GM18499 (cell line): ENCODE measurements around the gene BCHE.

Source experiments
- ATAC-seq: cut with Tn5 transposase; IDR thresholded peaks from one replicate; pipeline ENCODE4 v1.9.1; 2021; ENCODE audit warnings: moderate number of reproducible peaks; ENCODE audit not compliant: insufficient read depth, unreplicated experiment

The BCHE gene

GRCh38 chr3:165837058-165837525 is at the start of gene BCHE:
BCHE (minus strand) TSS chr3:165837423; CDS start chr3:165831033, 6,390 bp downstream.
- ATAC-seq = no peak

- no peak for ATAC-seq
These were observed 48.5 kb upstream of the BCHE start for GRCh38 chr3:165885558-165886270.

- no peak for ATAC-seq
These were observed 47.3 kb upstream of the BCHE start for GRCh38 chr3:165884518-165884917.

DNA sequence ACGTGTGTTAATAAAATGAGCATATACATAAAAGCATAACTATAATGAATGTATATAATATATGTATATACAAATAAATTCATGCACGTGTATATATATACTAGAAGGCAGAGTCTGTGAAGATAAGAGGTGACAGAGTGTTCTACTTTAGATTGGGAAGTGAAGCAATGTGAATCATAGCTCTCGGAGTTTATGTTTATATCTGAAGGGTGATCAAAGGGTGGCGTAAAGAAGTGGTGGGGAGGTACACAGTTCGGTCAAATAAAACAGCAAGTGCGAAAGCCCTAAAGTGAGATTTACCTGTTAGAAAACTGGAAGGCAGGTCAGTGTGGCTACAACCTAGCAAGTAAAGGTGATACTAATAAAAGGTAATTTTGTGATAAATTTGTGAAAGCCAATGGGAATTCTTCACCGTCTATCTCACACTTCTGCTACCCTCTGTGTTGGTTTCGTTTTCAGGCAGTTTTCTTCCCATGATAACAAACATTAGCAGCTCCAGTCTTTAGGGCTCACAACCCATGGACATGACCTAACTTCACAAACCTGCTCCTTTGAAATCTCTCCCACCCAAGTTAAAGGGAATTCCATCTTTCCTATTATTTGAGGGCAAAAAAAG is 46.7 kb upstream of the BCHE start:
- no peak for ATAC-seq

DNA sequence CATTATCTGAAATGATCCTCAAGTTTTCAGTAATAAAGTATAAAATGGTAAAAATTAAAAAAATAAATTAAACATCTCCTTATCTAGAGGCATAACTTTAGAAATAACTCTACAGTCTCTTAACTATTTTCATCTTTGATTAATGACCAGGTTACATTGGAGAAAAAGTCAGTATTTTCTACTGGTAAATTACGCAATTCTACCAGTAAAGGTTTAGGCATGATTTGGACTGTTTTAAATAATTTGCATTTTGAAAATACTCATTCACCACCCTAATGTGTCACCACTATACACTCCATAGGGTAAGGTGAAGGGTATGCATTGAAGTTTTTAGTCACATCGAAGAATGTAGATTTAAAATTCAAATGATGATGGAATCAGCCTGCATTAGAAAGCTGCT is 45.9 kb upstream of the BCHE start:
- no peak for ATAC-seq

- ATAC-seq = no peak
These were observed 38.4 kb upstream of the BCHE start for GRCh38 chr3:165875644-165876043.

DNA sequence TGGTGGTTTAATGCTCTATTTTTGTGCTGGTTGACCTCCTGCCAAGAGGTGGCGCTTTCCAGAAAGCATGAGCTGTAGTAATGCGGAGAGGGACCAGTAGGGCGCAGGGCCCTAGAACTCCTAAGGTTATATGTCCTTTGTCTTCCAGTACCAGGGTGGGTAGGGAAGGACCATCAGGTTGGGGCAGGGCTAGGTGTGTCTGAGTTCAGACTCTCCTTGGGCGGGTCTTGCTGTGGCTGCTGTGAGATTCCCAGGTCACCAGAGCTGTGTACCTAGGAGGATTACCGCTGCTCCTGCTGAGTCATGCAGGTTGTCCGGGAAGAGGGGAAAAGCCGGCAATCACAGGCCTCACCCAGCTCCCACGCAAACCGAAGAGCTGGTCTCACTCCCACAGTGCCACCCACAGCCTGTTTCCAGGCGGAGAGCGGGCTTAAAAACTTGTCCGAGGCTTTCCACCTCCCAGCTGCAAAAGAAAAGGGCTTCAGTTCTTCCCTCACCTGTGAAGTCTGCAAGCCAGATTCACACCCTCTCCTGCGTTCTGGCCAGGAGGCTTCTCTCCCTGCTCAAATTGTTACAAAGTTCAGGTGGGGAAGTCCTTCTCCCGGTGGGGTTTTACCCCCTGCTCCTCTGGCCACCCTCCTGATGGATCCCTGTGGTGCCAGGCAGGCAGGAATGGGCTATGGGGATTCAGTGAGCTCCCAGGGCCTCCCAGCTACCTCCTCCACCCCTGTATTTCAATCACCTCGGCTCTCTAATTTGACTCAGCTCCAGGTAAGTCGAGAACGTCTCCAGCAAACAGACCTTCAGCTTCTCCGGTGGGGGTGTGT is 37.7 kb upstream of the BCHE start:
- ATAC-seq = no peak

- no peak for ATAC-seq
These were observed 30.9 kb upstream of the BCHE start for GRCh38 chr3:165868088-165868487.

GRCh38 chr3:165859061-165859460 is 21.8 kb upstream of the BCHE start:
- no peak for ATAC-seq

GRCh38 chr3:165855581-165855980 is 18.4 kb upstream of the BCHE start:
- ATAC-seq = no peak

DNA sequence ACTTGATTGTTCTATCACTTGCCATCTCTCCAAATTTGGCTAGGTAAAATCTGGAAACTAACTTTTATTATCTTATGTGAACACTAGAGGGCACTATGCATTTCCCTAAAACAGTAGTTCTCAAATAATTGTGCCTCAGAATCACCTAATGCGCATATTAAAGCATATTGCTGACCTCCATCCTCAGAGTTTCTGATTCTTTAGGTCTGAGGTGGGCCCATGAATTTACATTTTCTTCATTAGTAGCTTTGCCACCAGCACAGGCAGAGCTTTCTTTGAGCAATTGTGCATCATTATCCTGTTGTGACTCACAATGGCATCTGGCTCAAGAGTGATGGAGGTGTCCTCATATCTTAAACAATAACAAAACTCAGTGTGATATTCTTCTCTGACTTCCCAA is 17.5 kb upstream of the BCHE start:
- no peak for ATAC-seq

- no peak for ATAC-seq
These were observed 15.5 kb upstream of the BCHE start for GRCh38 chr3:165852711-165853110.

GRCh38 chr3:165852191-165852590 is 15.0 kb upstream of the BCHE start:
- ATAC-seq = no peak

DNA sequence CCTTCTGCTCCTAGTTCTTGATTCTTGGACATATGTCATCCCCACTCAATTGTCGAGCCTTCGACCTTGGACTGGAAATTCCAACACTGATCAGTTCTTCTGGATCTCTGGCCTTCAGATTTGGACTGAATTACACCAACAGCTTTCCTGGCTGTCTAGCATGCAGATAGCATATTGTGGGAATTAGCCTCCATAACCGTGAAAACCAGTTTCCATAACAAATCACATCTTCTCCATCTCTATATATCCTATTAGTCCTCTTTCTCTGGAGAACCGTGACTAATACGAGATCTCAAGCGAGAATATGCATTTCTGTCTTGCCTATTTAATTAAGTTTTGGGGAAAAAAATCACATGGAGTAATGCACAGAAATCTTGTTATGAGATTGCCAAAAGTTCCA is 8.8 kb upstream of the BCHE start:
- ATAC-seq = no peak

DNA sequence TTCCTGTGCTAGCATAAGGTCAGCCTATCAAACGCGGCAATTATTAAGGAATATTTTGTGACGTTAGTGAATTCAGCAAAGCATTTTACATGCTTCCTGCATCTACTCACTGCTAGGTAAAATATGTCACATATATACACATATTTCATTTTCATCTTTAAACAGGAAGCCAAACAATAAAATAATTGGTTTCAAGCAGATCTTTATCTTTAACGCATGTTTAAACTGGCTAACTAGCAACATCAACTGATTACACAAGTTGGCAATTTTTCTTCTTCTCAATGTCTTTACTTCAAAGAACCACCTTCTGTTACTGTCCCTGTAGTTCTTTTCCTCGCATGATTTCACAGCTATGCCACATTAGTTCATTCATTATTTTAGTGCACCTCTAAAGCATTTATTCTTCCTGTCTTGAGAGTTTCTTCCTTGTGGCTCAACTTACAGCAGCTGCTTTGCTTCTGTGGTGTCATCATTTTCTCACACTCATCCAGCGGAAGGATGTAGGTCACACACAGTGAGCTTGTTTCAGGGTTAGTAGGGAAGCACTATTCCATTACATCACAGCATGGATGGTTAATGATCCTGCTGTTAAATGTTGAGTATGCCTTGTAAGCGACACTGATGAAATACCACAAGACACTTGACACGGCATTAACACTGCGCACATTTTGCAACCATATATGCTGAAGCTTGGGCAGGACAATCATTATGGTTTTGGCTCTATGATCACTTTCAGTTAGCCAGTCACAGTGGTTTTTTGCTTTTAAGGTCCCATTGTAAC is 2.3 kb upstream of the BCHE start:
- ATAC-seq = no peak

DNA sequence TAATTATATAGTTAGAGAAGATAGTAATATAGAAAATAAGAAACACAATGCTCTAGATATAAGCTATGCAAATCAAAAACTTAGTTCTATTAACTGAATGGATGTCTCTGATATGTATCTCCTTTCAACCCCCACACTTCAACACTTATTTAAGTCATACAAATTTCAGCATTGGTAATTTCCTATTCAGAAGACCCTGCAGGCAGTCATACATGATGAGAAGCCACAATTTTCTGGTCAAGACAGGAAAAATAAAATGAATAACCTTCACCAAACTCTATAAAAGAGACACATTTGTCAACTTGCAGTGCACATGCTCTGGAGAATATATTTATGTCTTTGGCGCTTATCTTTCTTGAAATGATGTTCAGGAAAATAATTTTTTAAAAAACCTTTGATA is 578 bp upstream of the BCHE start:
- no peak for ATAC-seq

- no peak for ATAC-seq
These were observed 1.8 kb downstream of the BCHE start for GRCh38 chr3:165835431-165835830.

GRCh38 chr3:165830746-165831145 is 6.5 kb downstream of the BCHE start:
- no peak for ATAC-seq

- ATAC-seq = no peak
These were observed 9.3 kb downstream of the BCHE start for GRCh38 chr3:165827883-165828282.

- no peak for ATAC-seq
These were observed 10.0 kb downstream of the BCHE start for GRCh38 chr3:165827233-165827632.
